Tibial nerve (tissue), 3 donors: Measurements from ENCODE around the gene OR13C3.

Source experiments
- POLR2A ChIP-seq, 2 donors: fragments of 450-650 bp; IDR thresholded peaks; one replicate each; pipeline ENCODE4 v1.6.1; 2017; ENCODE audit warnings: antibody characterized with exemption in 2 of 2, mild to moderate bottlenecking in 2 of 2, moderate library complexity in 2 of 2
- TF ChIP-seq, protein P1 (sequence below), 5 experiments: fragments of 200-600 bp in 3 of 5; fragments of 450-650 bp in 2 of 5; sonication (generic) in 3 of 5; IDR thresholded peaks; one replicate each; pipeline ENCODE4 v1.5.1; 2016 to 2019; ENCODE audit warnings: antibody characterized with exemption in 5 of 5, mild to moderate bottlenecking in 3 of 5, moderate library complexity in 2 of 5

- TF ChIP-seq, protein P1, sequence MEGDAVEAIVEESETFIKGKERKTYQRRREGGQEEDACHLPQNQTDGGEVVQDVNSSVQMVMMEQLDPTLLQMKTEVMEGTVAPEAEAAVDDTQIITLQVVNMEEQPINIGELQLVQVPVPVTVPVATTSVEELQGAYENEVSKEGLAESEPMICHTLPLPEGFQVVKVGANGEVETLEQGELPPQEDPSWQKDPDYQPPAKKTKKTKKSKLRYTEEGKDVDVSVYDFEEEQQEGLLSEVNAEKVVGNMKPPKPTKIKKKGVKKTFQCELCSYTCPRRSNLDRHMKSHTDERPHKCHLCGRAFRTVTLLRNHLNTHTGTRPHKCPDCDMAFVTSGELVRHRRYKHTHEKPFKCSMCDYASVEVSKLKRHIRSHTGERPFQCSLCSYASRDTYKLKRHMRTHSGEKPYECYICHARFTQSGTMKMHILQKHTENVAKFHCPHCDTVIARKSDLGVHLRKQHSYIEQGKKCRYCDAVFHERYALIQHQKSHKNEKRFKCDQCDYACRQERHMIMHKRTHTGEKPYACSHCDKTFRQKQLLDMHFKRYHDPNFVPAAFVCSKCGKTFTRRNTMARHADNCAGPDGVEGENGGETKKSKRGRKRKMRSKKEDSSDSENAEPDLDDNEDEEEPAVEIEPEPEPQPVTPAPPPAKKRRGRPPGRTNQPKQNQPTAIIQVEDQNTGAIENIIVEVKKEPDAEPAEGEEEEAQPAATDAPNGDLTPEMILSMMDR (IDR thresholded peaks at IDR 0.05): no peak
- TF ChIP-seq POLR2A (IDR thresholded peaks at IDR 0.05): no peak
Measured at GRCh38 chr9:104503440-104503839, 33.2 kb downstream of the OR13C3 start.
